HG03460 (cell line): ENCODE results near the gene REPS1.
"Not testable (repeated sequence)": the region's sequence is repeated elsewhere in the genome, so short reads cannot be mapped to it uniquely, and the experiment has no call there.

ENCODE experiments used
- ATAC-seq: cut with Tn5 transposase; IDR thresholded peaks from one replicate; pipeline ENCODE4 v1.9.1; 2021; ENCODE audit not compliant: unreplicated experiment

Gene REPS1

GRCh38 chr6:138971601-138972000, 16.5 kb downstream of the REPS1 start:
- ATAC-seq = no peak

- no peak for ATAC-seq
These were observed 17.1 kb downstream of the REPS1 start for GRCh38 chr6:138970856-138971425.

DNA sequence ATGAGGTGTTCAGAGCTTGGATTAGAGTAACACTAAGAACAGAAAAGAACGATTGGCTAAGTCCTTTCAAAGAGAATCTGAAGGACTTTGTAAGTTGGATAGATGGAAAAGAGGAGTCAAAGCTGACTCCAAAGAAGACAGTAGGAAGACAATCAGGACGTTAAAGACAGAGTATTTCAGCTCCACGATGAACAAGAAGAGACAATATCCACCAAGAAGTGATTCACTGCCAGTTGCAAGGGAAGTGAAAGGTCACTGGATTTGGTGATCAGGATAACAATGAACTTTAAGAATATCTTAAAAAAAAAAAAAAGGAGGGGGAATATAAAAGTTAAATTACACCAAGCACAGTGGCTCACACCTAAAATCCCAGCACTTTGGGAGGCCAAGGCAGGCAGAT, 17.9 kb downstream of the REPS1 start:
- ATAC-seq = no peak

- no peak for ATAC-seq
These were observed 21.2 kb downstream of the REPS1 start for GRCh38 chr6:138966870-138967269.

- no peak for ATAC-seq
These were observed 22.1 kb downstream of the REPS1 start for GRCh38 chr6:138965971-138966370.

GRCh38 chr6:138965291-138965874, 22.7 kb downstream of the REPS1 start:
- ATAC-seq = no peak

DNA sequence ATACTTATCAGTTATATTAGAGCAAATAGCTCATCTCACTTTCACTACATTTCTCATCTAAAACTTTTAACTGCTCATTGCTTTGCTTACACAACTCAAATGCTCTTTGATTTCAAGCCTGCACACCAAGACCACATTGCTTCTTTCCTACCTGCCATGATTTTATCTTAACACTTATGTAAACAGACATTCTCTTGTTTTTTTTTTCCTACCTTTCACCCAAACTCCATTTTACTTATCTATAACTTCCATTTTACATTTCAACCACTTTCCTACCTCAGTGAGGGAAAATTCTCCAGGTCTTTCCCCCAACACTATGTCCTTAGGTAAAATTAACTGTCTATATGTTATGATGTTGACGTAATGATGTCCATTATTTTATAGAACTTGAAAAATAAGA, 24.0 kb downstream of the REPS1 start:
- no peak for ATAC-seq

GRCh38 chr6:138963531-138963930, 24.5 kb downstream of the REPS1 start:
- no peak for ATAC-seq

GRCh38 chr6:138963119-138963518, 24.9 kb downstream of the REPS1 start:
- ATAC-seq = no peak

DNA sequence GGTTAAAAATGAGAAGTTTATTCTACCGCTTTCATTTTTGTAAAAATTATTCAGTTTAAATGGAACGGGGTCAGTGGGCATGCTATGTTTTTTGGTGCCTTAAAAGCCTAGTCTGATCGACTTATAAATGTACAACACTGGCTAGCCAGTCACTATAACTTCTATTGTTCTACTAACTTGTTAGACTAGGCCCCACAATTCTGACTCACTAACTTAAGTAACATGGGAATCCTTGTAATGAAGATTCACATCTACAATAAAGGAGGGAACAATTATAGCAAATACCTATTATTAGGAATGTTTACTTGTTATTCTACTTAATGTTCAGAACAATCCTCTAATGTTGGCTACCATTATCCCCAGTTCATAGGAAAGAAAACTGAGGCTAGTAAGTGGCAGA, 28.5 kb downstream of the REPS1 start:
- no peak for ATAC-seq

- ATAC-seq = no peak
These were observed 29.5 kb downstream of the REPS1 start for GRCh38 chr6:138958595-138958994.

DNA sequence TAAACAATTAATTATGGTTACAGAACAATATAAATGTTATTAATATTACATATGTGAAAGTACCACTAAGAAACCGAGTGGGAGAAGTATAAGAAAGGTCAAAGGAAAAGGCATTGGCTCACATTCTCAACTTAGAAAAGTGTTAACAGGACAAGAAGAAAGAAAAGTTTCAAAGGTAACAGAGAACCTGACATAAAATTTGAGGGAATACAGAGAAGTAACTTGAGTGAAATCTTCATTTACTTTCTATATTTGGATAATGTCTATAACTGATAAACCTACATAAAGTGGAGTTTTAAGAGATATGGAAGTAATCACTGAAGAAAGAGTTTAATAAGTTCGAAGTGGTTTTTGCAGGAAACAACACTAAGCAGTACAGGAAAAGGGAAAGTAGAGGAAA, 30.1 kb downstream of the REPS1 start:
- no peak for ATAC-seq

GRCh38 chr6:138957484-138957883, 30.6 kb downstream of the REPS1 start:
- ATAC-seq = no peak

- no peak for ATAC-seq
These were observed 31.7 kb downstream of the REPS1 start for GRCh38 chr6:138956244-138956924.

GRCh38 chr6:138955262-138955661, 32.8 kb downstream of the REPS1 start:
- ATAC-seq = no peak

DNA sequence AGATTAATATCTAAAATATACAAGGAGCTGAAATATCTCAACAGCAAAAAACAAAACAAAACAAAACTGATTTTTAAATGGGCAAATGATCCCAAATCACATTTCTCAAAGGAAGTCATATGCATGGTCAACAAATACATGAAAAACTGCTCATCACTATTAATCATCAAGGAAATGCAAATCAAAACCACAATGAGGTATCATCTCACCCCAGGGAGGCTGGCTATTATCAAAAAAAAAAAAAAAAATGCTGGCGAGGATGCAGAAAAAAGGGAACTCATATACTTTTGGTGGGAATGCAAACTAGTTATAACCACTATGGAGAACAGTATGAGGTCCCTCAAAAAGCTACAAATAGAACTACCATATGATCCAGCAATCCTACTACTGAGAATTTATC, 34.6 kb downstream of the REPS1 start:
- ATAC-seq = no peak

DNA sequence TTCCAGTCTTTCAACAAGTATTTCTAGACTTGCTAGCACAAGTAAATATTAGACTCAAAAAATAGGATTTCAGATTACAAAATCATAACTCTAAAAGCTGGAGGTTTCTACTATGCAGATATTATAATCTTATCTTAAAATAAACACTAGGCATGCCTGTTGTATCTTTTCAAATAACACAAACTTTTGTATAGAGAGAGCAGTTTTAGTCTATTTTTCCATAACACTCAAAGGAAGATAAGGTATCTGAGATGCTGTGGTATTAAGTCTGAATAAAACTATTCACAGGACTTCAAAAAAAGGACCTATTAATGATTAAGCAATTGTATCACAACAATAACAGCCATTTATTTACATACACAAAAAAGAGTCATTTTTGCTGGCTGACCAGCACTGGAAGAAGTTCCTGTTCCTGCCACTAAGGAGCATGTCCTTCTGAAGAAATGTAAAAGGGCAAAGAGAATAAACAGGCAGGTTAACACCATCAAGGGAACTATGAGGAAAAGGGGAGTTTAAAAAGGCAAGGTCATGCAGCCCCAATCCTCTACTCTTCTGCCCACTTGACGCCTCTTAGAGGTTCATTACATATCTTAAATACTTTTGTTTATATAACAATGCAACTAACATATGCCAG, 39.4 kb downstream of the REPS1 start:
- ATAC-seq = no peak

GRCh38 chr6:138948004-138948403, 40.0 kb downstream of the REPS1 start:
- ATAC-seq = no peak

DNA sequence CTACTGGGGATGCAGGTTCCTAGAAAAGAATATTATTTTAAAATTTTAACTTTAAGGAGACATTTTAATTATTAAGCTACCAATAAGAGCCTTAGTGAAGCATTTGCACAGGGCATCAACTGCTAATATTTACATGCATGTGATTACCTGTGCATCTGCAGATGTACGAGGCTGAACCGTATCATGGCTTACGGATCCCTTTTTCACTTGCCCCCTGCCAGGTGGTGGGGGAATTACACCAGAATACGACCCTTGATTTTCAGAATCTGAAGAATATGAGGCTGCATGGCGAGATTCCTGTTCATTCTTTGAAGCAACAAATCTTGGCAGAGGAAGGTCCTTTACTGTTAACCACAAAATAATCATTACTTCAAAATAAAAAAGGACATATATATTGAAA, 42.7 kb downstream of the REPS1 start:
- no peak for ATAC-seq

DNA sequence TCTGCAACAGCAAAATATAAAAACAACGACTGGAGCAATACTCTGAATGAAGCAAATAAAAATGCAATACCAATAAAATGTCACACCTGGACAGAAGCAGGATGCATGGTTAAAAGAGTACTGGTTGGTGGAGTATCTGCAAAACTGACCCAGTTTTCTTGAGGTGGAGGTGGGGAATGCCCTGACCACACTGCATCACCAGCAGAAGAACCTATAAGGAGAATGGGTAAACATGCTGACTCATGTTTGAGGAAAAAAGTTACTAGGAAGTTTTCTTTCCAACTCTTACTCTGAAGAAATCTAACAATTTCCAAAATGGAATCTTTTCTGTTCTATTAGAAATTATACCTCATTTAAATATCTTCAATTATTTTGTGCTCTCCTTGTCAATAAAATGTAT, 43.6 kb downstream of the REPS1 start:
- no peak for ATAC-seq

DNA sequence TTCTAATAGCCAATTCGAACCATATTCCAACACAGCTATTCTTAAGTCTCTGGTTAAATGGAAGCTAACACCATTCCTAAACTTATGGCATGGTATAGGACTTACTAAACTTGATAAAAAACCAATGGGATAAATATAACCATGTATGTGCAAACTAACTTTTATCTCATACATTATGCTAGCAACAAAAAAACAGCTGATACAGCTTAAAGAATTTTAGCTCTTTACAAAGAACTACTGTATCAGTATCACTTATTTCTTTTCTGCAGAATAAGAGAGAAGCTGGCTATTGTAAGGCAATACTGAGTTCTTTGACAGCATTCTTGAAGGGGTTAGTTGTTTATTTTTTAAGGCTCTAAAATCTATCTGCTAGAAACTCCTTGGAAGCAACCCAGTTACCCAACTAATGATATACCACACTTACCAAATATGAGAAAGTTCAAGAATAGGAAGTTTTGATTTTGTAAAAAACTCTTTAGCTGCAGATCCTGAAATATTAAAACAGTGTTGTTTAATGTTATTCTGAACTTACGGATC, 44.9 kb downstream of the REPS1 start:
- ATAC-seq = no peak

DNA sequence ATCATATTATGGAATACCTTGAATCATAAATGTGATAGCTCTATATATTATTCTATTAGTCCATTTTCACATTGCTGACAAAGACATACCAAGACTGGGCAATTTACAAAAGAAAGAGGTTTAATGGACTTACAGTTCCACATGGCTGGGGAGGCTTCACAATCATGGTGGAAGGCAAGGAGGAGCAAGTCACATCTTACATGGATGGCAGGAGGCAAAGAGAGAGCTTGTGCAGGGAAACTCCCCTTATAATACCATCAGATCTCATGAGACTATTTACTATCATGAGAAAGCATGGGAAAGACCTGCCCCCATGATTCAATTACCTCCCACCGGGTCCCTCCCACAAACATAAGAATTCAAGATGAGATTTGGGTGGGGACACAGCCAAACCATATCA, 51.2 kb downstream of the REPS1 start:
- ATAC-seq = not testable (repeated sequence)
